Activated CD4-positive, CD25-positive, alpha-beta regulatory T cell treated with anti-CD3 and anti-CD28 coated beads, Interleukin-2, amount 50 U/mL, for 16 hours (primary cell): ENCODE measurements around the gene PCBD1.

Experiments
- DNase-seq: peaks from one replicate; pipeline ENCODE4 v3.0.0-alpha.2; 2020; ENCODE audit warnings: low read depth, low spot score

Gene PCBD1

GRCh38 chr10:70902661-70903261 is 14.4 kb upstream of the PCBD1 start:
- DNase-seq, result no peak

- DNase-seq, result no peak
Observed at GRCh38 chr10:70901276-70901878, 13.0 kb upstream of the PCBD1 start.

GRCh38 chr10:70899096-70899495 is 10.7 kb upstream of the PCBD1 start:
- DNase-seq, result no peak

GRCh38 chr10:70898687-70899086 is 10.3 kb upstream of the PCBD1 start:
- DNase-seq, result no peak

- no peak for DNase-seq
Observed at GRCh38 chr10:70896551-70896950, 8.2 kb upstream of the PCBD1 start.

GRCh38 chr10:70894416-70894815 is 6.1 kb upstream of the PCBD1 start:
- no peak for DNase-seq

- DNase-seq, result no peak
Observed at GRCh38 chr10:70893227-70894006, 5.1 kb upstream of the PCBD1 start.

- no peak for DNase-seq
Observed at GRCh38 chr10:70892631-70893030, 4.3 kb upstream of the PCBD1 start.

- DNase-seq, result no peak
Observed at GRCh38 chr10:70891627-70892026, 3.3 kb upstream of the PCBD1 start.

- DNase-seq, result no peak
Observed at GRCh38 chr10:70890917-70891431, 2.6 kb upstream of the PCBD1 start.

GRCh38 chr10:70889291-70889690 is 926 bp upstream of the PCBD1 start:
- DNase-seq, result no peak

- no peak for DNase-seq
Observed at GRCh38 chr10:70886921-70887665, 1.3 kb downstream of the PCBD1 start.

GRCh38 chr10:70885931-70886903 is 2.1 kb downstream of the PCBD1 start:
- DNase-seq, result no peak

- no peak for DNase-seq
Observed at GRCh38 chr10:70885481-70885880, 2.9 kb downstream of the PCBD1 start.

- no peak for DNase-seq
Observed at GRCh38 chr10:70884741-70885140, 3.6 kb downstream of the PCBD1 start.

GRCh38 chr10:70880077-70880534 is 8.3 kb downstream of the PCBD1 start:
- peak; percentile 48 for DNase-seq

GRCh38 chr10:70879207-70879606 is 9.2 kb downstream of the PCBD1 start:
- DNase-seq, result no peak

GRCh38 chr10:70874061-70874460 is 14.3 kb downstream of the PCBD1 start:
- DNase-seq, result no peak

- no peak for DNase-seq
Observed at GRCh38 chr10:70872291-70872690, 16.1 kb downstream of the PCBD1 start.

GRCh38 chr10:70866424-70866823 is 21.9 kb downstream of the PCBD1 start:
- DNase-seq, result no peak

- DNase-seq, result no peak
Observed at GRCh38 chr10:70864935-70865334, 23.4 kb downstream of the PCBD1 start.
